GM21367 (cell line): ENCODE results near the gene HNRNPU.

Experiments
- ATAC-seq: cut with Tn5 transposase; IDR thresholded peaks from one replicate; pipeline ENCODE4 v1.9.1; 2021; ENCODE audit not compliant: unreplicated experiment

HNRNPU gene

GRCh38 chr1:244810221-244810620 lies 54.1 kb downstream of the HNRNPU start:
- ATAC-seq: no peak

- no peak for ATAC-seq
These were observed 57.2 kb downstream of the HNRNPU start for GRCh38 chr1:244807138-244807537.

- no peak for ATAC-seq
These were observed 59.5 kb downstream of the HNRNPU start for GRCh38 chr1:244804841-244805240.

GRCh38 chr1:244802556-244803239 lies 61.6 kb downstream of the HNRNPU start:
- ATAC-seq: no peak

- no peak for ATAC-seq
These were observed 62.3 kb downstream of the HNRNPU start for GRCh38 chr1:244802041-244802440.

GRCh38 chr1:244801246-244801645 lies 63.1 kb downstream of the HNRNPU start:
- peak; percentile 78 for ATAC-seq

GRCh38 chr1:244800821-244801220 lies 63.5 kb downstream of the HNRNPU start:
- ATAC-seq: no peak
